HepG2 (cell line): Measurements from ENCODE around the gene LIFR. TPM values are rescaled to one million over a fixed set of nuclear protein-coding genes. Genes with fewer than 3 reads are reported as not detected.

Experiments
- ATF4 ChIP-seq, 2 experiments: fragments of 450-650 bp in 1 of 2; sonication (generic) in 1 of 2; formaldehyde crosslinking; IDR thresholded peaks; 2 replicates each; pipeline versions ENCODE4 v1.5.0 to v1.8.0; 2020 to 2022; ENCODE audit warnings: mild to moderate bottlenecking in 1 of 2, missing genetic modification reagents in 1 of 2
- BCLAF1 ChIP-seq: fragments of 450-650 bp; IDR thresholded peaks from 2 replicates; pipeline ENCODE4 v1.6.1; 2017; ENCODE audit warnings: mild to moderate bottlenecking
- ETS1 ChIP-seq: sonication (generic); formaldehyde crosslinking; IDR thresholded peaks from 2 replicates; pipeline ENCODE4 v1.4.0; 2020; ENCODE audit warnings: missing genetic modification reagents
- HNRNPH1 ChIP-seq: fragments of 200-400 bp; formaldehyde crosslinking; optimal IDR thresholded peaks from 2 replicates; pipeline ENCODE3; 2017; ENCODE audit warnings: mild to moderate bottlenecking, low read depth, low read length
- IKZF4 ChIP-seq: sonication (generic); formaldehyde crosslinking; IDR thresholded peaks from 2 replicates; pipeline ENCODE4 v1.5.1; 2020; ENCODE audit warnings: borderline replicate concordance, mild to moderate bottlenecking, low read depth, missing genetic modification reagents; ENCODE audit errors: not compliant biosample characterization
- IKZF5 ChIP-seq: IDR thresholded peaks from 2 replicates; pipeline ENCODE4 v1.6.1; 2018; ENCODE audit warnings: missing genetic modification reagents, mild to moderate bottlenecking, missing compliant biosample characterization
- PBX2 ChIP-seq: IDR thresholded peaks from 2 replicates; pipeline ENCODE4 v1.6.1; 2016; ENCODE audit warnings: control low read depth
- SETDB1 ChIP-seq: sonication (generic); formaldehyde crosslinking; IDR thresholded peaks from 2 replicates; pipeline ENCODE4 v1.5.1; 2020; ENCODE audit warnings: missing genetic modification reagents, mild to moderate bottlenecking, borderline replicate concordance
- SMC3 ChIP-seq: IDR thresholded peaks from 2 replicates; pipeline ENCODE4 v1.6.1; 2011; ENCODE audit warnings: low read length, improper control_type of control experiment
- SNRNP70 ChIP-seq: fragments of 200-400 bp; formaldehyde crosslinking; IDR thresholded peaks from 2 replicates; pipeline ENCODE4 v1.6.1; 2017; ENCODE audit warnings: mild to moderate bottlenecking, low read depth, low read length, moderate library complexity
- SRF ChIP-seq: IDR thresholded peaks from 2 replicates; pipeline ENCODE4 v1.6.1; 2011; ENCODE audit warnings: mild to moderate bottlenecking, low read depth, low read length, moderate library complexity
- TCF12 ChIP-seq, 2 experiments: fragments of 450-650 bp in 1 of 2; sonication (generic) in 1 of 2; formaldehyde crosslinking in 1 of 2; IDR thresholded peaks; 2 replicates each; pipeline versions ENCODE4 v1.6.1 to v1.8.0; 2017 to 2022; ENCODE audit warnings: antibody characterized with exemption in 1 of 2, mild to moderate bottlenecking in 1 of 2, missing genetic modification reagents in 1 of 2, moderate library complexity in 1 of 2
- XBP1 ChIP-seq: sonication (generic); formaldehyde crosslinking; IDR thresholded peaks from 2 replicates; pipeline ENCODE4 v1.5.0; 2020; ENCODE audit warnings: missing genetic modification reagents
- ZNF18 ChIP-seq: sonication (generic); formaldehyde crosslinking; IDR thresholded peaks from 2 replicates; pipeline ENCODE4 v1.8.0; 2022; ENCODE audit warnings: mild to moderate bottlenecking, missing genetic modification reagents; ENCODE audit not compliant: insufficient replicate concordance
- ZNF275 ChIP-seq: sonication (generic); formaldehyde crosslinking; IDR thresholded peaks from 2 replicates; pipeline ENCODE4 v1.8.0; 2022; ENCODE audit warnings: missing genetic modification reagents, mild to moderate bottlenecking, inconsistent platforms, borderline replicate concordance
- ZNF326 ChIP-seq: sonication (generic); formaldehyde crosslinking; IDR thresholded peaks from 2 replicates; pipeline ENCODE4 v1.4.0; 2020; ENCODE audit warnings: missing genetic modification reagents, borderline replicate concordance
- ZNF576 ChIP-seq: sonication (generic); formaldehyde crosslinking; IDR thresholded peaks from 2 replicates; pipeline ENCODE4 v1.4.0; 2020; ENCODE audit warnings: mild to moderate bottlenecking, missing genetic modification reagents
- ZNF788 ChIP-seq: sonication (generic); formaldehyde crosslinking; IDR thresholded peaks from 2 replicates; pipeline ENCODE4 v1.5.0; 2020; ENCODE audit warnings: mild to moderate bottlenecking, missing genetic modification reagents, borderline replicate concordance
- polyA plus RNA-seq, 8 experiments: library from polyadenylated mRNA; depleted of rRNA in 3 of 8; stranded (reverse) in 7 of 8; unstranded in 1 of 8; fragments of >200 nt; fragmentation: Illumina TruSeq in 4 of 8; extraction: Trizol in 4 of 8; gene quantifications; 2 replicates each; pipeline versions ENCODE4 v1.2.1 to v1.2.3, GENCODE V29; 2011 to 2016; ENCODE audit warnings: low read depth in 4 of 8, missing spikeins in 1 of 8, mixed read lengths in 1 of 8; ENCODE audit not compliant: insufficient read depth in 1 of 8
- total RNA-seq, 5 experiments: library from RNA; depleted of rRNA; stranded (reverse); fragments of >200 nt; fragmentation: Illumina TruSeq; extraction: Trizol; gene quantifications; 2 replicates each; pipeline ENCODE4 v1.2.3, GENCODE V29; 2016; ENCODE audit warnings: low read depth in 1 of 5

The LIFR gene
- total and polyA plus RNA-seq, 2 of the 13 experiments (the other 11 are each of a cell fraction or from before 2014, with no cell fraction given) = 6.3 to 25.2 TPM

GRCh38 chr5:38546691-38547146 is 9.7 kb downstream of the LIFR start (continued):
- no peak for TF ChIP-seq ZNF18 (CRISPR knock-in tag)
- no peak for TF ChIP-seq IKZF4
- no peak for TF ChIP-seq ATF4 (CRISPR knock-in tag; IDR thresholded peaks at IDR 0.05)
- TF ChIP-seq ZNF576 (CRISPR knock-in tag) = no peak
- TF ChIP-seq BCLAF1 = no peak
- peak; percentile 36; the same call in 1 of the 2 replicates for TF ChIP-seq SMC3
- TF ChIP-seq ZNF788 = no peak; the same call in 1 of the 2 replicates
- TF ChIP-seq ETS1 = no peak
- no peak for TF ChIP-seq SETDB1
- TF ChIP-seq SNRNP70 = no peak
- TF ChIP-seq TCF12 (IDR thresholded peaks at IDR 0.05) = no peak
- TF ChIP-seq TCF12 (CRISPR knock-in tag; IDR thresholded peaks at IDR 0.05) = no peak
- no peak for TF ChIP-seq ZNF275 (CRISPR knock-in tag)
- TF ChIP-seq ZNF326 = no peak
- peak; percentile 52; the same call in 1 of the 2 replicates for TF ChIP-seq SRF
- TF ChIP-seq IKZF5 = peak; percentile 68; the same call in 1 of the 2 replicates
- 0 out of 2 replicates have a peak, but pooled peaks have one; percentile 23 for TF ChIP-seq XBP1
- no peak for TF ChIP-seq HNRNPH1
- TF ChIP-seq PBX2 (CRISPR knock-in tag) = no peak
